Activated naive CD8-positive, alpha-beta T cell treated with anti-CD3 and anti-CD28 coated beads, Interleukin-2, amount 10 ng/mL, durations not matched to agents 7 days and 5 days (primary cell): ENCODE results near the gene THBS4. TPM values are rescaled to one million over a fixed set of nuclear protein-coding genes. Genes with fewer than 3 reads are reported as not detected.
"Not testable (repeated sequence)": the region's sequence is repeated elsewhere in the genome, so short reads cannot be mapped to it uniquely, and the experiment has no call there.

ENCODE experiments used
- ATAC-seq: fragments of 150-1000 bp; cut with Tn5 transposase; one replicate; pipeline ENCODE4 v1.10.0; 2021; ENCODE audit warnings: low read depth, moderate library complexity
- POLR2A ChIA-PET: fragments of 350-600 bp; sonication (Branson Sonifier 250); formaldehyde crosslinking; loops from one replicate; lab custom pipeline; 2021; ENCODE audit warnings: antibody characterized with exemption; lab: Charles Lee
- DNase-seq: peaks from one replicate; pipeline ENCODE4 v3.0.0; 2021
- H3K27ac Mint-ChIP-seq: one replicate; pipeline ENCODE4 v1.8.0; 2022; ENCODE audit warnings: mild to moderate bottlenecking, mixed read lengths
- H3K27me3 Mint-ChIP-seq: one replicate; pipeline ENCODE4 v1.8.0; 2022; ENCODE audit warnings: mild to moderate bottlenecking, moderate library complexity, mixed read lengths
- H3K36me3 Mint-ChIP-seq: one replicate; pipeline ENCODE4 v1.8.0; 2021; ENCODE audit warnings: mild to moderate bottlenecking, mixed read lengths
- H3K4me1 Mint-ChIP-seq: one replicate; pipeline ENCODE4 v1.8.0; 2021; ENCODE audit warnings: mixed read lengths
- H3K4me3 Mint-ChIP-seq: one replicate; pipeline ENCODE4 v1.8.0; 2022; ENCODE audit warnings: mild to moderate bottlenecking, moderate library complexity, mixed read lengths
- H3K9me3 Mint-ChIP-seq: one replicate; pipeline ENCODE4 v1.8.0; 2021; ENCODE audit warnings: mixed read lengths
- total RNA-seq, 2 experiments: library from RNA; stranded (reverse); gene quantifications; one replicate each; pipeline ENCODE4 v1.2.3, GENCODE V29; 2021

THBS4 gene
- total RNA-seq, 2 experiments from 2014 or later: 0.47 to 0.57 TPM

GRCh38 chr5:80097451-80097850 lies 62.3 kb downstream of the THBS4 start:
- no peak for DNase-seq
- no peaks in the 10 kb centered on the region for H3K9me3 Mint-ChIP-seq
- peaks cover 3% of the 10 kb centered on the region for H3K36me3 Mint-ChIP-seq
- no peak for ATAC-seq
- no peak overlapping the region for H3K4me3 Mint-ChIP-seq
- peaks cover 5% of the 10 kb centered on the region for H3K4me1 Mint-ChIP-seq
- no peak overlapping the region for H3K27ac Mint-ChIP-seq
- POLR2A ChIA-PET: interaction anchor here (1.1 to 1.5 kb wide), 2 partner anchors 157 to 159 kb away, joined by 3 to 4 read pairs; partner anchors contain the start of gene SERINC5
- H3K27me3 Mint-ChIP-seq: no peaks in the 10 kb centered on the region

DNA sequence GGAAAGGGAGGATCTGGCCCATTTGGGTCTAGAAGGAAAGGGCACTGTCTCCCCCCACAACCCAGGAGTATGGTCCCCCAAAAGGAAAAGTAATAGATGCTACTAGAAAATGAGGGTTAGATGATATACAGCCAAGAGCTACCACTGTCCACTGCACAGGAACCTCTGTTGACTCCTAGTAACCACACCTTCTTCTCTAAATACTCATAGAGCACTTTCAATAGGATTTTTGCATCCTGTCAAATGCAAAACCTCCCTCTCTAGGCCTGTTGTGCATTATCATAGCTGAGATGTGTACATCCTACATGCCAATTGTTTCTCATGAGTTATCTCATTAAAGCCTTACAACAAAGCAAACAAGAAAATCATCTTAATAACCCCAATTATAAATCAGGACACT lies 66.8 kb downstream of the THBS4 start:
- POLR2A ChIA-PET: interaction anchor here (0.5 kb wide), 1 partner anchor 89 kb away, joined by 3 read pairs; no protein-coding TSS in a partner anchor
- peaks cover 2% of the 10 kb centered on the region for H3K9me3 Mint-ChIP-seq
- no peaks in the 10 kb centered on the region for H3K27me3 Mint-ChIP-seq
- H3K4me3 Mint-ChIP-seq: no peak overlapping the region
- H3K4me1 Mint-ChIP-seq: peaks cover 13% of the 10 kb centered on the region
- H3K36me3 Mint-ChIP-seq: peaks cover under 1% of the 10 kb centered on the region
- no peak overlapping the region for H3K27ac Mint-ChIP-seq
- DNase-seq: no peak
- ATAC-seq: no peak

DNA sequence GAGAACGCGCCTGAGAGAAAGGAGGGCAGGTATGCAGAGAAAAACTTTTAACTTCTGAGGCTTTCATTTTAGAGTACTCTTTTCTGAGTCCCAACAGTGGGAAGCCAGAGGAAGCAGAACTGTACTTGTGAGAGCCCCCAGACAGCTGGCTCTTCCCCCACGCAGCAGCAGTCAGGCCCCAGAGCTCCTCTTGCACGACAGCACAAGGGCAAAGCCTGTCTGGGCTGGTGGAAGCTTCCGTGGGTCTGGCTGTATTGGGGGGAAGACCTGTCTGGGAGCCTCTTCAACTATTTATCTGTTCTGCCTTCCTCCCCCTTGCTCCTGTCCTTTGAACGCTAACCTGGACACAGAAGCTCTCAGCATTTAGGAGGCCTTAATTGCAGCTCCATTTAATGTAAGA lies 68.2 kb downstream of the THBS4 start:
- POLR2A ChIA-PET: no interaction called here
- Mint-ChIP-seq H3K27me3 (no peaks in the 10 kb centered on the region), H3K4me1 (peaks cover 13% of the 10 kb centered on the region), H3K27ac (no peak overlapping the region), H3K36me3 (peaks cover 3% of the 10 kb centered on the region), H3K9me3 (peaks cover 5% of the 10 kb centered on the region), H3K4me3 (no peak overlapping the region)
- DNase-seq (no peak), ATAC-seq (no peak)

DNA sequence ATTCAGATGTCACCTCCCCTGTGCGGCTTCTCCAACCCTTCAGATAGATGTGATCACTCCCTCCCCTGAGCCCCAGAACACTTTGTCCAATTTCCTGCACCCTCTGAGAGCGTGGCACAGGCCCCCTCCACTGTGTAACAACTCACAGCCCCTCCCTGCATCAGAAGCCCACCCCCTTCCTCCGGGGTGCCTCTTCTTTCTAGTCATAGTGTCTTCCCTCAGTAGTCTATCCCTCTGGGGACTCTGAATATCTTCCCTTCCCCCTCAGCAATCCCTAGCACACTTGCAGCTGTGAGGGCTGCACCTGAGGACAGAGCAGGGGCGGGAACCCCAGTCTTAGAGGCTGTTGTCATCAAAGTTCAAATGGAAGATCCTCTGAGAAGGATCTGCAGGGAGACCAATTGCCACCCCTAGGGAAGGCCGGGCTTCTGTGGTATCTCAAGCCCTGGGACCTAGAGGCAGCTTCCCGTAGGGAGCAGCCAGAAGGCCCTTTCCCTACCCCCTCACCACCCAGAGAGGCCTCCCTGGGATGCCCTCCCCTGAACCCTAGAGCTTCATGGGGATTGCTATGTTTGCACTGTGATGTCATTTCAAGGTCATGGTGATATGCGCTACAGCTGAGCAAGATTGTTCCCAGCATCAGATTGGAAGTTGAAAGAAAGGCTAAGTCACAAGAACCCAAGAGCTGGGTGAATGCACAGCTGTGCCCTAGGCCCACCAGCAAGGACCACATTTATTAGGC lies 70.7 kb downstream of the THBS4 start:
- DNase-seq (no peak), ATAC-seq (no peak)
- no peak overlapping the region for H3K27ac Mint-ChIP-seq
- no peaks in the 10 kb centered on the region for H3K27me3 Mint-ChIP-seq
- H3K4me1 Mint-ChIP-seq: peaks cover 13% of the 10 kb centered on the region
- POLR2A ChIA-PET: interaction anchor here (0.8 kb wide), 1 partner anchor 75 kb away, joined by 3 read pairs; no protein-coding TSS in a partner anchor
- H3K4me3 Mint-ChIP-seq: no peak overlapping the region
- peaks cover 5% of the 10 kb centered on the region for H3K9me3 Mint-ChIP-seq
- H3K36me3 Mint-ChIP-seq: peaks cover 3% of the 10 kb centered on the region

- H3K4me3 Mint-ChIP-seq: no peak overlapping the region
- no peaks in the 10 kb centered on the region for H3K27me3 Mint-ChIP-seq
- peaks cover 3% of the 10 kb centered on the region for H3K36me3 Mint-ChIP-seq
- DNase-seq (no peak), ATAC-seq (no peak)
- POLR2A ChIA-PET: no interaction called here
- H3K9me3 Mint-ChIP-seq: peaks cover 5% of the 10 kb centered on the region
- peaks cover 13% of the 10 kb centered on the region for H3K4me1 Mint-ChIP-seq
- no peak overlapping the region for H3K27ac Mint-ChIP-seq
Observed at GRCh38 chr5:80106916-80107315, 71.8 kb downstream of the THBS4 start.

- ATAC-seq (no peak), DNase-seq (no peak)
- H3K9me3 Mint-ChIP-seq: peaks cover 15% of the 10 kb centered on the region
- H3K36me3 Mint-ChIP-seq: peaks cover 15% of the 10 kb centered on the region
- no peaks in the 10 kb centered on the region for H3K27me3 Mint-ChIP-seq
- peaks cover 9% of the 10 kb centered on the region for H3K4me1 Mint-ChIP-seq
- H3K27ac Mint-ChIP-seq: no peak overlapping the region
- POLR2A ChIA-PET: no interaction called here
- H3K4me3 Mint-ChIP-seq: no peak overlapping the region
Observed at GRCh38 chr5:80109646-80110478, 74.7 kb downstream of the THBS4 start.

GRCh38 chr5:80111376-80111990 lies 76.3 kb downstream of the THBS4 start:
- H3K4me3 Mint-ChIP-seq, DNase-seq, ATAC-seq, H3K27me3 Mint-ChIP-seq, H3K27ac Mint-ChIP-seq, H3K4me1 Mint-ChIP-seq, POLR2A ChIA-PET: not testable (repeated sequence)
- Mint-ChIP-seq H3K9me3 (peaks cover 15% of the 10 kb centered on the region), H3K36me3 (peaks cover 18% of the 10 kb centered on the region)

DNA sequence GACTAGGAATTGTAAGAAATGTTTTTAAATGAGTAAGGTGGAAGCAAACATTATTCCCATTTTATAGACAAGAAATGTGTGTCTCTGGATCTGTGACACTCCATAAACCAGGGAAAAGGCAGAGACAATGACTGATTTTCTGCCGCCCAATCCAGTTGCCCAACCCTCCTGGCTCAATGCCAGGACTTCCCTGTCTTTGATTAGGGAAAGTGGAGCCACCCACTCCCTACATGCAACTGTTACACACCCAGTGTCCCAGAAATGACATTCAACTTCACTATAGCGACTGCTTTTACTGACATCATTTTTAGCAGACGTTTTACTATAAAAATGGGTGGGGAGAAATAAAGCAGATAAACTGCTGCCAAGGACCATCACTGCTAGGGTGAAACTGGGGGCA lies 79.7 kb downstream of the THBS4 start:
- ATAC-seq (no peak), DNase-seq (no peak)
- H3K27ac Mint-ChIP-seq: no peak overlapping the region
- peaks cover 15% of the 10 kb centered on the region for H3K4me1 Mint-ChIP-seq
- no peaks in the 10 kb centered on the region for H3K27me3 Mint-ChIP-seq
- no peak overlapping the region for H3K4me3 Mint-ChIP-seq
- POLR2A ChIA-PET: interaction anchor here (1.0 kb wide), 1 partner anchor 104 kb away, joined by 3 read pairs; no protein-coding TSS in a partner anchor
- H3K36me3 Mint-ChIP-seq: peaks cover 31% of the 10 kb centered on the region
- H3K9me3 Mint-ChIP-seq: peaks cover 13% of the 10 kb centered on the region

- no peaks in the 10 kb centered on the region for H3K27me3 Mint-ChIP-seq
- H3K9me3 Mint-ChIP-seq: peaks cover 13% of the 10 kb centered on the region
- ATAC-seq: no peak
- POLR2A ChIA-PET: interaction anchor here (0.6 to 2.5 kb wide), 3 partner anchors 125 to 902 kb away, joined by 3 to 11 read pairs (median 4); partner anchors contain the start of gene SERINC5
- DNase-seq: no peak
- peaks cover 15% of the 10 kb centered on the region for H3K4me1 Mint-ChIP-seq
- no peak overlapping the region for H3K4me3 Mint-ChIP-seq
- H3K27ac Mint-ChIP-seq: no peak overlapping the region
- H3K36me3 Mint-ChIP-seq: peaks cover 31% of the 10 kb centered on the region
Observed at GRCh38 chr5:80116000-80116399, 80.9 kb downstream of the THBS4 start.

GRCh38 chr5:80116465-80116864 lies 81.3 kb downstream of the THBS4 start:
- Mint-ChIP-seq H3K9me3 (peaks cover 13% of the 10 kb centered on the region), H3K36me3 (peaks cover 31% of the 10 kb centered on the region), H3K27ac (peak overlapping the region; percentile 78), H3K4me1 (peaks cover 15% of the 10 kb centered on the region), H3K4me3 (no peak overlapping the region), H3K27me3 (no peaks in the 10 kb centered on the region)
- DNase-seq: no peak
- no peak for ATAC-seq
- POLR2A ChIA-PET: interaction anchor here (0.6 to 2.5 kb wide), 4 partner anchors 76 to 901 kb away, joined by 3 to 11 read pairs (median 5); partner anchors contain the start of gene SERINC5

DNA sequence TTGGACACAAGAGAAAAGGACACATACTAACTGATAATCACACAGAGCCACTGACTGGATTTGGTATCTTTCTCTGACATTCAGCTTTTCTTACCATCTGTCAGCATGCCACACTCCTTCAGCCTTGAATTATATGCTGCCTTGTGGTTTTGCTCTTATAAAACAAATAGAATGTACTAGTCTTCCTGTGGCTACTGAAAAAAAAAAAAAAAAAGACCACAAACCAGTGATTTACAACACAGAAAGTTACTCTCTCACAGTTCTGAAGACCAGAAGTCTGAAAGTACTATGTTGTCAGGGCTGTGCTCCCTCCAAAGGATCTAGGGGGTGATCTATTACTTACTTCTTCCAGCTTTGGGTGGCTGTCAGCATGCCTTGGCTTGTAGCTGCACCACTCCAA lies 82.3 kb downstream of the THBS4 start:
- H3K4me3 Mint-ChIP-seq: peak overlapping the region; percentile 56
- ATAC-seq: peak; percentile 71

DNA sequence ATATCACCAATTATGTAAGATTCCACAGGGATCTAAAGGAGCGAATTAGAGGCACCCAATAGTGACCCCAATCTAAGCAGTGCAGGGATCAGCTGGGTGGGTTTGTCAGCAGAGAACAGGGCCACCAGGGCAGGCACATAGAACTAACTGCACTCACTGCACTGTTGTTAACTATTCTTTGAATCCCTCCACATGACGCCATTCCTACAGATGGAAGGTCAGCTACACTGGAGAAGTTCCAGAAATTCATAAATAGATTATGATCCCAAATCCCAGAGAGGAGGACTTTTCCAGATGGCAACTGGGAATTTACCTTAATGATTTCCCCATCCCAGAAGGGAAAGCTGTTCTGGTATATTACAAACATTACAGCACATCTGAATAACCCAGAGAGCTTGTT lies 84.2 kb downstream of the THBS4 start:
- POLR2A ChIA-PET: interaction anchor here (0.6 kb wide), 1 partner anchor 35 kb away, joined by 3 read pairs; no protein-coding TSS in a partner anchor
- H3K4me1 Mint-ChIP-seq: peaks cover 19% of the 10 kb centered on the region

More for the DNA sequence above, 82.3 kb downstream of the THBS4 start:
- peaks cover 15% of the 10 kb centered on the region for H3K4me1 Mint-ChIP-seq
- no peaks in the 10 kb centered on the region for H3K27me3 Mint-ChIP-seq
- peaks cover 31% of the 10 kb centered on the region for H3K36me3 Mint-ChIP-seq
- POLR2A ChIA-PET: interaction anchor here (1.0 to 2.5 kb wide), 4 partner anchors 18 to 138 kb away, joined by 4 to 11 read pairs (median 6); partner anchors contain the start of gene SERINC5
- no peak for DNase-seq
- peak overlapping the region; percentile 62 for H3K27ac Mint-ChIP-seq
- H3K9me3 Mint-ChIP-seq: peaks cover 13% of the 10 kb centered on the region

DNA sequence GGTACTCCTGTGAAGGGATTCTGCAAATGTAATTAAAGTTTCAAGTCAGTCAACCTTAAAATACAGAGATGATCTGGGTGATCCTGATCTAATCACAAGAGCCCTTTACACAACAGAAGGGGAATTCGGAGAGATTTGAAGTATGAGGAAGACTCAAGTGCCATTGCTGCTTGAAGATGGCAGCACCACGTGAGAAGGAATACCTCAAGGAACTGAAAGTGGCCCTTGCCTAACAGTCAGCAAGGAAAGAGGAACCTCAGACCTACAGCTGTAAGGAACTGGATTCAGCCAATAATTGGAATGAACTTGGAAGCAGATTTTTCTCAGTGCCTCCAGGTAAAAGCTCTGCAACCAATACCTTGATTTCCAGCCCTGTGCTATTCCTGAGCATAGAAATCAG lies 87.4 kb downstream of the THBS4 start:
- POLR2A ChIA-PET: no interaction called here
- no peak overlapping the region for H3K4me3 Mint-ChIP-seq
- H3K36me3 Mint-ChIP-seq: peaks cover 25% of the 10 kb centered on the region
- H3K4me1 Mint-ChIP-seq: peaks cover 26% of the 10 kb centered on the region
- H3K9me3 Mint-ChIP-seq: peaks cover 3% of the 10 kb centered on the region
- H3K27ac Mint-ChIP-seq: no peak overlapping the region
- DNase-seq (no peak), ATAC-seq (no peak)
- H3K27me3 Mint-ChIP-seq: no peaks in the 10 kb centered on the region

More for the DNA sequence above, 84.2 kb downstream of the THBS4 start:
- ATAC-seq (no peak), DNase-seq (no peak)
- Mint-ChIP-seq H3K9me3 (peaks cover 5% of the 10 kb centered on the region), H3K27me3 (no peaks in the 10 kb centered on the region), H3K36me3 (peaks cover 22% of the 10 kb centered on the region), H3K4me3 (no peak overlapping the region), H3K27ac (no peak overlapping the region)
